Fibroblast of mammary gland (primary cell): ENCODE measurements around the gene DDX24.

Source experiments
- DNase-seq: peaks from one replicate; pipeline ENCODE4 v3.0.0-alpha.2; 2010; ENCODE audit warnings: low read depth
- H3K4me3 ChIP-seq: 2 replicates; pipeline ENCODE4 v1.5.1; 2011; ENCODE audit warnings: low read depth, mild to moderate bottlenecking, low read length, moderate library complexity; ENCODE audit not compliant: control insufficient read depth
- TF ChIP-seq, protein P1 (sequence below): conservative IDR thresholded peaks from 2 replicates; pipeline ENCODE4 v1.5.1; 2011; ENCODE audit warnings: low read depth, low read length, inconsistent platforms; ENCODE audit not compliant: control insufficient read depth, insufficient read depth

DDX24 gene

DNA sequence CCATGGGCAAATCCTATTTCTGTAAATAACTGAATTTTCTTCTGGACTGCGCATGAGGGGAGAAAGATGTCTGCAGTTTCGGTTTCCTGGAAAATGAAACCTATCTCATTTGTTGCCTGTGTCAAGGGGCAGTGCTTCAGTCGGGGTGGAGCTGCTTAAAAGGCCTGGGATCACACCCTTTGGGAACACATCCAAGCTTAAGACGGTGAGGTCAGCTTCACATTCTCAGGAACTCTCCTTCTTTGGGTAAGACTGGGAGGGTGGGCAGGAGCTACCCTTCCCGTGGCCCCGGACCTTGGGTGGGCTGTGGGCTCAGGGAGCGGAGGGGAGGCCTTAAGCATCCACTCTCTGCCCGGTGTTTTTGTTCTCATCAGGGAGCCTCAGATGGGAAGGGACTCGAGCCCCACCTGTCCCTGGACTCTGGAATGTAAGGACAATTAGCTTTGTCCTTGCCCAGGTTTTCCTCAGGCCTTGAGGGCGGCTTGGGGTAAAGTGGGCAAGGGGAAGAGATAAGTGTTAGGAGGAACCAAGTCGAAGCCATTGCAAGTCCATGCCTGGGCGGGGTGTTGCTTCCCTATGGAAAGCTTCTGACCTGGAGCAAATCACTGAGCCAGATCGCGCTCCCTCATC, 29.7 kb upstream of the DDX24 start, which contains the start of gene IFI27:
TSS of gene IFI27 (plus strand) at position 185 of the 630 bp plus-strand sequence.
- peak; percentile 94 for DNase-seq
- TF ChIP-seq, protein P1, sequence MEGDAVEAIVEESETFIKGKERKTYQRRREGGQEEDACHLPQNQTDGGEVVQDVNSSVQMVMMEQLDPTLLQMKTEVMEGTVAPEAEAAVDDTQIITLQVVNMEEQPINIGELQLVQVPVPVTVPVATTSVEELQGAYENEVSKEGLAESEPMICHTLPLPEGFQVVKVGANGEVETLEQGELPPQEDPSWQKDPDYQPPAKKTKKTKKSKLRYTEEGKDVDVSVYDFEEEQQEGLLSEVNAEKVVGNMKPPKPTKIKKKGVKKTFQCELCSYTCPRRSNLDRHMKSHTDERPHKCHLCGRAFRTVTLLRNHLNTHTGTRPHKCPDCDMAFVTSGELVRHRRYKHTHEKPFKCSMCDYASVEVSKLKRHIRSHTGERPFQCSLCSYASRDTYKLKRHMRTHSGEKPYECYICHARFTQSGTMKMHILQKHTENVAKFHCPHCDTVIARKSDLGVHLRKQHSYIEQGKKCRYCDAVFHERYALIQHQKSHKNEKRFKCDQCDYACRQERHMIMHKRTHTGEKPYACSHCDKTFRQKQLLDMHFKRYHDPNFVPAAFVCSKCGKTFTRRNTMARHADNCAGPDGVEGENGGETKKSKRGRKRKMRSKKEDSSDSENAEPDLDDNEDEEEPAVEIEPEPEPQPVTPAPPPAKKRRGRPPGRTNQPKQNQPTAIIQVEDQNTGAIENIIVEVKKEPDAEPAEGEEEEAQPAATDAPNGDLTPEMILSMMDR, result no peak
- H3K4me3 ChIP-seq, result peak within 1 kb of the TSS; percentile 37

DNA sequence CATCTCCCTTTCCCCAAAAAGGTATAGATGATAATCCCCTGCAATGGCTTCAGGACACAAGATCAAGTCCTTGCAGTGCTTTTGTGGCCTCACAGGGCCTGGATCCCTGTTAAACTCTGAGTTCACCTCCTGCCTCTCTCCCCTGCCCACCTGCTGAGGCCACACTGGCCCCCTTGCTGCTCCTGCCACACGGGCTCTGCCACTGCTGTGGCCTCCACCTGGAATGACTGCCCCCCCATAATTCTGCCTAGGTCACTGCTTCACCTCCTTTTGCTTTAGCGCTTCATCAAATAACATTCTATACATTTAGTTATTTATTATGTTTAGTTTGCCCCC, 28.9 kb upstream of the DDX24 start:
- no peak for DNase-seq
- no peak overlapping the region for H3K4me3 ChIP-seq
- TF ChIP-seq, protein P1, result no peak

DNA sequence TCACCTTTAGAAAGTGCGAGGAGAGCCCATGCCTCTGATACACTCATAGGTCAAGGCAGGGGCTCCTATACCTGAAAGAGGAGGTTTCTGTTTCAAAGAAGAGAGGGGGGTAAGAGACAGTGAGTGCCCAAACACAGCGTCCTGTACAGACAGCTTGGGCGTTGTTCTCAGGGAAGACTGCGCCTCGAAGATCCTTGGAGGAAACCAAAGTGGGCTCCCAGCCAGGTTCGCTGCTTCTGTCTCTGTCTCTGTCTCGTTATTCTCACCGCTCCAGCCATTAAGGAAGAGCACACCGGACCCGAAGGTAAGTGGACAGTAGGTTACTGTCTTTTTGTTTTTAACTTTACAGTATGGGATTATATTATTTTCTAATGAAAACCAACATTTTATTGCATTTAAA, 23.7 kb upstream of the DDX24 start:
- TF ChIP-seq, protein P1, result no peak
- no peak overlapping the region for H3K4me3 ChIP-seq
- no peak for DNase-seq

DNA sequence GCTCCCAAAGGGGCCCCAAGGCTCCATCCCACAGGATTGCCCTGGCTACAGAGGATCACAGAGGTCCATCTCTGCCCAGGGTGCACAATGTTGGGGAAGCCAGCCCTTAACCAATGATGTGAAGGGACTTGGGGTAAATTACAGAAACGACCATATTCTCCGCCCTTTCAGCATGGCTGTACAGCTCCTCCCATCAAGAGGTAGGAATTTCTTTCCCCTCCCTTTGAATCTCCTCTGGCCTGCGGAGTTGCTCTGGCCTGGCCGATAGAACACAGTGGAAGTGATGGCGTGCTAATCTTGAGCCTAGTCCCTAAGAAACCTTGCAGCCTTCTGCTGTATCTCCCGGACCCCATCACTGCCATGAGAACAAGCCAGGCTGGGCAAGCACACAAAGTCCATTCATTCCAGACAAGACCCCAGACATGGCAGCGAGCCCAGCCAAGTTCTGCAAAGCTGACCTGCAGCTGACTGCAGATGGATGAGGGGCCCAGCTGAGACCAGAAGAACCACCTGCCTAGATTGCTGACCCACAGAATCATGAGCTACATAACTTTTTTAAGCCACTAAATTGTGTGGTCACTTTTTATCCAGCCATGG, 22.6 kb upstream of the DDX24 start:
- H3K4me3 ChIP-seq, result no peak overlapping the region
- DNase-seq, result no peak
- TF ChIP-seq, protein P1, result no peak

DNA sequence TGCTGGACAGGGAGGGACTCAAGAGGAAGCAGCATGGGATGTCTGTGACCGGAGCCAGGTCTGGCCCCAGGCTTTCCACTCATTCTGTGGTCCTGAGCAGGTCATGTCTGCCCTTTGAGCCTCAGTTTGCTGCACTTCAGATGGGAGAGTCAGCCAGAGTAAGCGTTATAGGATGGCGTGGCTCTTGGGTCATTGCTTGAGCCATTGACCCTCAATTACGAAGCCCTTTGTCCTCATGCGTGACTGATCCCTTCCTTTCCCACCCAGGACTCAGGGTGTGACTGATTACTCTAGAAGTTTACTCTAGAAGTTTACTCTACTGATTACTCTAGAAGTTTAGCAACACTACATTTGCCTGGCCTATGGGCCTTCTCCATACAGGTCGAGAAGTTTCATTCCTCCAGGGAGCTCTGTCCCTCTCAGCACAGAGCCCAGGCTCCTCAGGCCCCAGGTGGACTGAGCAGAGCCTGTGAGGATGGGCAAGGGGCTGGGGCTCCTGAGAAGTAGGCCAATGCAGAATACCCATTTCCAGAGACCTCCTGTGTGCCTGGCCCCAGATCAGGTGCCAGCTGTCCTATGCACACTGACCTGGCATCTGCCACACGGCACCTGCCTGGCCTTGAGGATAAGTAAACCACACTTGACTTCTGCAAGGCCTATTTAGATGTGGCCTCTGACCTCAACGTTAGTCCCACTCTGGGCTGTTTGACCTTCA, 21.9 kb upstream of the DDX24 start:
- no peak overlapping the region for H3K4me3 ChIP-seq
- no peak for DNase-seq
- TF ChIP-seq, protein P1, result no peak

DNA sequence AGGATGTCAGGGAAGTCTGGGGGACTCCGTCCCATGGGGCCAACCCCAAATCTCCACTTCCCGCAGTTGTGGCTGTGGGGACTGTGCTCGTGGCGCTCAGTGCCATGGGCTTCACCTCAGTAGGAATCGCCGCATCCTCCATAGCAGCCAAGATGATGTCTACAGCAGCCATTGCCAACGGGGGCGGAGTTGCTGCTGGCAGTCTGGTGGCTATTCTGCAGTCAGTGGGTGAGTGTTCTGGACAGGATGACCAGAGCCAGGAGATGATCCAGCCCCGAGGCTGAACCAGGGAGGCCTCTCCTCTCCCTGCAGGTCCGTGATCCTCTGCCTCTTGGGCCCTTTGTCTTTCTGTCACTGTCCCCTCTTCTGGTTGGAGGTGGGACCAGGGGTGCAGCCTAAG, 20.7 kb upstream of the DDX24 start:
- DNase-seq, result peak; percentile 57
- no peak overlapping the region for H3K4me3 ChIP-seq
- TF ChIP-seq, protein P1, result no peak
